ENCODE data around the gene DLGAP4.
A peak's percentile ranks its signal among the peaks of the same experiment; 100 is the strongest.

The DLGAP4 gene

DNA sequence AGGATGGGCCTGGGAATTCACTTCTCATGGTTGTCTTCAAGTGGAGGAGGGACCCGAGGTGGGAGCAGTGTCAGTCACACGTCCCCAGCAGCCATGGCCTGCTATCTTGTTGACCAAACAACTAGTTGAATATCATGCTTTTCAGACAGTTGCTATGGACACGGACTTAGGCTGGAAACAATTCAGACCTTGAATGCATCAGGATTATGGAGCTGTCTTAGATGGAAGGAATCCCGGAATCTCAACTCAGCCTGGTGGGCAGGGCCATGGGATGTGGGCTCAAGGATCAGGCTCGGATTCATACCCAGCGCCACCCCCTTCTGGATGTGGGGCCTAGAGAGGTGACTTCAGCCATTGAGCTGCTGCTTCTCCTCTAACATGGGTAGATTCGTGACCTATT lies 112.6 kb downstream of the DLGAP4 start:
- no peak for DNase-seq

DNA sequence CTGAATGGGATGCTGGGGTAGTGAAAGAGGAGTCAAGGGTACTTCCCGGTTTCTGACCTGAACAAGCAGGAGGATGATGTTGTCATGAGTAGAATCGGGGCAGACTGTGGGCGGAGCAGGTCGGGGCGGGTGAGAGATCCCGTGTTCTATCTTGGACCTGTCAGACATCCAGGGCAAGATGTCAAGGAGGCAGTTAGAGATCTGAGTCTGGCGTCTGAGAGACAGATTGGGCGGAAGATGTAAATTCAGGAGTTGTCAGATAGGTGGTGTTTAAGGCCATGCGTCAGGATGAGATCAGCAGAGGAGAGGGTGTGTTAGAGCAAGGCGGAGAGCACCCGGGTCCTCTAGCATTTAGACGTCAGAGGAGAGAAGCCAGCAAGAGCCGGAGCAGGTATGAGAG lies 115.5 kb downstream of the DLGAP4 start:
- no peak for DNase-seq

DNA sequence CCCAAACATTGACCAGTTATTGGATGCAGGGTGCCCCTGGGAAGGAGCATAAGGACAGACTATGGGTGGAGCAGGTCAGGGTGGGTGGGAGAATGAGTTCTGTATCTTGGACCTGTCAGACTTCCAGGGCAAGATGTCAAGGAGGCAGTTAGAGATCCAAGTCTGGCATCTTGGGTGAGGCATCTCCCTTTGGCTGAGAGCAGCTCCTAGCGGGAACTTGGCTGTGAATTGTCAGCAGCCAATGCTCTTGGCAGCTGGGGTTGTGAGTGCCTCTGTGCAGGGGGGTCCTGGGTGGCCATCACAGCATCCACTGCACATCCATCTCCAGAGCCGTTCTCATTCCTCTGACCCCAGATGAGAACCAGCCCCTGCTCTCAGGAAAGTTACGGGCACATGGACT lies 118.2 kb downstream of the DLGAP4 start:
- no peak for DNase-seq

DNA sequence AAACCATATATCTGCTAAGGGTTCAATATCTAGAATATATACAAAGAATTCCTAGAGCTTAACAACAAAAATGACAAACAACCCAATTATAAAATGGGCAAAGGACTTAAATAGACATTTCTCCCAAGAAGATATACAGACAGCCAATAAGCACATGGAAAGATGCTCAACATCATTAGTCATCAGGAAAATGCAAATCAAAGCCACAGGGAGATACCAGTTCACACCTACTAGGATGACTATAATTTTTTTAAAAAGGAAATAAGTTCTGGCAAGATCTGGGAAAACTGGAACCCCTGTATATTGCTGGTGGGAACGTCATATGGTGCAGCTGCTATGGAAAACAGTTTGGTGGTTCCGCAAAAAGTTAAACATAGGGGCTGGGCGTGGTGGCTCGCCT lies 119.0 kb downstream of the DLGAP4 start:
- DNase-seq = no peak

DNA sequence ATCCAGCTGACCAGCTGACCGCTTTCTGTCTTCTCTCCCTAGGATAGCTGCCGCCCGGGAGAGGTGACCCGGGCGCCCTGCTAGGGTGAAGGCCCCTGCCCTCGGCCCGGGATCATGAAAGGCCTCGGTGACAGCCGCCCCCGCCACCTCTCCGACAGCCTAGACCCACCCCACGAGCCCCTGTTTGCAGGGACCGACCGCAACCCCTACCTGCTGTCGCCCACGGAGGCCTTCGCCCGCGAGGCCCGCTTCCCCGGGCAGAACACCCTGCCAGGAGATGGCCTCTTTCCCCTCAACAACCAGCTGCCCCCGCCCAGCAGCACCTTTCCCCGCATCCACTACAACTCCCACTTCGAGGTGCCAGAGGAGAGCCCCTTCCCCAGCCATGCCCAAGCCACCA lies 125.5 kb downstream of the DLGAP4 start:
- DNase-seq = no peak

DNA sequence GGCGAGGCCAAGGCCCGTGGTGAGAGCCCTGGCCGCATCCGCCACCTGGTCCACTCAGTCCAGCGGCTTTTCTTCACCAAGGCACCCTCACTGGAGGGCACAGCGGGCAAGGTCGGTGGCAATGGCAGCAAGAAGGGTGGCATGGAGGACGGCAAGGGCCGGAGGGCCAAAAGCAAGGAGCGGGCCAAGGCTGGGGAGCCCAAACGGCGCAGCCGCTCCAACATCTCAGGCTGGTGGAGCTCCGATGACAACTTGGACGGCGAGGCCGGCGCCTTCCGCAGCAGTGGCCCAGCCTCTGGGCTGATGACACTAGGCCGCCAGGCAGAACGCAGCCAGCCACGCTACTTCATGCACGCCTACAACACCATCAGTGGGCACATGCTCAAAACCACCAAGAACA lies 126.0 kb downstream of the DLGAP4 start:
- no peak for DNase-seq

DNA sequence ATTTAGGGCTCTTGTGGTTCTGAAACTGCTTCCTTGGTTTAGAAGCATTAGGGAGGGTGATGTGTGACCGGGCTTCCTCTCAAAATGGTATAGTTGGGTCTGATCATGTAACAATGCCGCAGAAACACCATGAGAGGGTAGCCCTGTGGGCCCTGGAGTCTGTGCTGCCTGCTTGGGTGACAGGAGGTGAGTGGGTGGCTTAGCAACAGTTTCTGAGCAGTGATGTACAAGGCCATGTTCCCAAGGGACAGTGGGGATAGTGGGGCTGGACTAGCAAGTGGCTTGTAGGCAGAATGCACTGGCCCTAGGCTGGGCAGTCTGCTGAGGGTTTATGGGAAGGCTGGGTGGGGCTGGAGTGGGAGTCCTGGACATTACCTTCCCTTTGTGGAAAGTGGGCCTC lies 128.2 kb downstream of the DLGAP4 start:
- no peak for DNase-seq

DNA sequence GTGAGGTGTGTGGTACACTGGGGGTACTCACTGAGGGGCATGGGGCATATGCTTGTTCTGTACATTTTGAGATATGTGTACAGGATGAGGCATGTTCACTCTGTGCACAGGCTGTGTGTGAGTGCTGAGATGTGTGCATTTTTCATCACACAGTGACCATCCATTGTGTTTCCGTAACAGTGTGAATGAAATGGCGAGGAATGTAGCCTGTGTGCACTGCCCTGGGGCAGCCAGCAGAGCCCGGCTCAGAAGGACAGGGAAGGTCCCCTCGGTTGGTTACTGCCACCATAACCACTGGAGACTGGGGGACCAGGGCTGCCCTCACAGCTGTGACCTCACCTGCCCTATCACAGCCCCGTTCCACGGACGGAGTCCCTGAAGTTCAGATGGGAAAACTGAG lies 129.0 kb downstream of the DLGAP4 start:
- no peak for DNase-seq

DNA sequence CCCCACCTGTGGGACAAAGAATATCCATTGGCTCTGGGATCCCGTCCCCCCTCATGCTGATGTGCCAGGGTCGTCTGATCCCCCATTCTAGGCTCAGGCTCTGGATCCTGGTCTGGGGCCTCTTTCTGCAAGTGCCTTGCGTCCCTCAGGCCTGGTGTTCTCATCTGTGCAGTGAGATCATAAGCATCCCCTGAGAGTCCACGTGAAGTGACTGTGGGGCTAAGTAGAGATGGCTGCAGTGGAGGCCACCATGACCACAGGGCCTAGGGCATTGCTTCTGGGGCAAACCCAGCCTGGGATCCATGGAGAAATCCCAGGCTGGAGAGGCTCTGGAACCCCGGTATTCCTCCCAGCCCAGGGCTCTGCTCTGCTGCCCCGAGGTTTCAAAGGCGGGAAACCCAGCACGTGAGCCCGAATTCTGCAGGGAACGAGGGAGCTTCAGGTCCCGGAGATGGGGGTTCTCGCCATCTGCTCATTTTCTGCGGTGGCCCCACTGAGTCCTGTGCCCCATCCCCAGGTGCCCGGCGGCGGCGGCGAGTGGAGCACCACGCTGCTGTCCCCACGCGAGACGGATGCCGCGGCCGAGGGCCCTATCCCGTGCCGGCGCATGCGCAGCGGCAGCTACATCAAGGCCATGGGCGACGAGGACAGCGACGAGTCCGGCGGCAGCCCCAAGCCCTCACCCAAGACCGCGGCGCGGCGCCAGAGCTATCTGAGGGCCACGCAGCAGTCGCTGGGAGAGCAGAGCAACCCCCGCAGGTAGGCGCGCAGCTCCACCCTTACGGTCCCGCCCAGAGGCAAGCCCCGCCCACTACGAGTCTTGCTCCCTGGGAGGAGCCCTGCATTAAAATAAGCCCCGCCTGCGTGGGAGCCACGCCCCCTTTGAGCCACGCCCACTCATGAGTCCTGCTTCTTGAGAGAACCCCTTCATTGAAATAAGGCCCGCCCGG lies 129.7 kb downstream of the DLGAP4 start:
- peak in 1 of 2 experiments; percentile 40 for DNase-seq

DNA sequence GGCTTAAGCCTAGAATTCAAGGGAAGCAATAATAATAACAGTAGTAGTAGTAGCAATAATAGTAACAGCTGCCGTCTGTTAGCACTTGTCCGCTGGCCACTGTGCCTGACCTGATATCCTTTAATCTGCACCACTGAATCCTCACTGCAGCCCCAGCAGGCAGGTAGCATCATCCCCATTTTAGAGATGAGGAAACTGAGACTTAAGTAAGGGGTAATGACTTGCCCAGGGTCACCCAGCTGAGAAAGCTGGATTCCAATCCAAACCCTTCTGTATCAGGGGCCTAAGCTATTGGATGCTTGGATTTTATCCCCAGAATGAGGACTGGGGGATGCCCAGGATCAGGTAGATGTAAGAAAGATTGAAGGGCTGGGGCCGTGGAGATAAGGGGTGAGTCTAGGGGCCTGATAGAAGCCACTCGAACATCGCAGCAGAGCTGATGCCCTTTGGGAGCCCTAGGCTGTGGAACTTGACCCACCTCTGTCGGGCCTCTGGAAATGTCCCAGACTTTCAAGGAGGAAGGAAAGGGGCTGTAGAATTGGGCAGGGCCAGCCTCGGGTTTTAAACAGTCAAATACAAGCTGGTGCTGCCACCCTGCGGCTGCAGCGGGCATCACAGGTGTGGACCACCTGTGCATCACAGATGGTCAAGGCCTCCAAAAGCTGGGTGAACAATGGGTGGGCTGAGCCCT lies 133.0 kb downstream of the DLGAP4 start:
- DNase-seq = peak; percentile 47 to 83

DNA sequence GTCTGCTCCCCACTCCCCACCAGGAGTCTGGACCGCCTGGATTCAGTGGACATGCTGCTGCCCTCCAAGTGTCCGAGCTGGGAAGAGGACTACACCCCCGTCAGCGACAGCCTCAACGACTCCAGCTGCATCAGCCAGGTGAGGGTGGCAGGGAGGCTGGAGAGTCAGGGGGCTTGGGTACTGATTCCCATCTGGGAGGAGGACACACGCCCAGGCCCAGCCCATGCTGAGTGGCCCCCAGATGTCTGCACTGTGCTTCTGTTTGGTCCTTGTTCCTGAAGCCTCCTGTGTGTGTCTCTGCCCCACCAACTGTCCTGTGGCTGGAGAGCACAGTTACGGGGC lies 133.6 kb downstream of the DLGAP4 start:
- DNase-seq = no peak

DNA sequence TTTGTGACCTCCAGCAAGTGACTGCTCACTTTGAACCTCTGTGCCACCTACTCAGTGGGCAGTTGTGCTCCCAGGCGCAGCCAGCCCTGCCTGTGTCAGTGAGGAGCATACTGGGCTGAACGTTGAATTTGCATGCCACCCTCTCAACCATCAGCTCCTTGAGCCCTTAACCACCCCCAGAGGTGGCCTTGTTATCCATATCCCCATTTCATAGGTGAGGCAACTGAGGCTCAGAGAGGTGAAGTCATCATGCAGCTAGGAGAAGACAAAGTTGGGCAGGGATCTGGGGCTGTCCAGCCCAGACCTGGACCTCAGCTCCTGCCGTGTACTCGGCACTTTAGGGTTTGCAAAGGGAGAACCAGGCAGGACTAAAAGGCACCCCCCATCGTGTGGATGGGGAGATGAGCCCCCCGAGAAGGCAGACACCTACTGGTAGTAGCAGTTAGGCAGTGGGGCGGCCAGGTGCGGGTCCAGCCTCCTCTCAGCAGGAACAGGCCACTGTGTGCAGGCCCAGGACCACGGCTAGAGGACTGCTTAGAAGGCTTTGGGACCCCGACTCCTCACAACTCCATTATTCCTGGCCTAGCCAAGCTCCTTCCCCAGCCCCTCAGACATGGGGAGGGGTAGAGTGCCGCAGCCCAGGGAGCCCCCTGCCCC lies 134.4 kb downstream of the DLGAP4 start:
- no peak for DNase-seq

DNA sequence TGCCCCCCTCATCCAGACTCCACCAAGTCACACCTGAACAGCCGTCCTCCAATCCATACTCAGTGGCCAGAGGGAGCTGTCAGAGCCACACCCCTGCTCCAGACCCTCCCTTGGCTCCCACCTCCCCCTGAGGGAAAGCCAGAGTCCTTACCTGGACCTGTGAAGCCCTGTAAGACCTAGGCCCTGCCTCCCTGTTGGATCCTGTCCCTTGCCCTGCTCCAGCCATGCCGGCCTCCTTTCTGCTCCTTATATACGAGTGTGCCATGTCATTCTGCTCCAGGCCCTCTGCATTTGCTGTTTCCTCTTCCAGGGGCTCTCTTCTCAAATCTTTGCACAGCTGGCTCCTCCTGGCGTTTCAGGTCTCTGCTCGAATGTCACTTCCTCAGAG lies 134.9 kb downstream of the DLGAP4 start:
- DNase-seq = peak in 1 of 2 experiments; percentile 38

DNA sequence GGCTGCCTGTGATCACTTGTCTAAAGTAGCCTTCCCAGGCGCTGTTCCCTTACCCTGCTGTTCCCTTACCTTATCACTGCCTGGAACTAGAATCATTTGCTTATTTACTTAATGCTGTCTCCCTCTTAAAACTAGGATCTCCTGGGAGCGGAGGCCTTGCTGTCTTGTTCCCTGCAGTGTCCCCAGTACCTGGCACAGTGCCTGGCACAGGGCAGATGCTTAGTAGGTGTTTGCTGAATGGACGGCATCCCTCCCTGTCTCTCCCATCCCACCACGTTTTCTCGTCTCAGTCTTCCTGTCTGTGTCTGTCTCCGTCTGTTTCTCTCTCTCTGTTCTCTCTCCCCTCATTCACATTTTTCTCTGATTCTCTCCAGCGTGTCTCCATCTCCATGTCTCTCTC lies 135.3 kb downstream of the DLGAP4 start:
- DNase-seq = no peak

DNA sequence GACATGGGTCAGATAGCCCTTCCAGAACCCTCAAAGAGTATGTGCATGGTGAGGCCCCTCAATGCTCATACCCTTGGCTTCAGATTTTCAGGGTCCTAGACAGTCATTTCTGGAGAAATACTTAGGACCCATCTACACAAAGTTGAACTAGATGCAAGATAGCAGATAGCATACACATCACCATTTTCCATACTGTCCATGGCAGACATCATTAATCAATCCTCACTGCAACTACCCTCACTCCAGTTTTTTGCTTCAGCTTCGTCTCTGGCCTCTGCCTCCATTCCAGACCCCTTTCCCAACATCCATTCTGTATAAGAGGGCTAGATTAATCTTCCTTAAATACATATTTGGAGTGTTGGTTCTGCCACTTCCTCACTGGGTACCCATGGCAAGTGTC lies 139.7 kb downstream of the DLGAP4 start:
- no peak for DNase-seq

DNA sequence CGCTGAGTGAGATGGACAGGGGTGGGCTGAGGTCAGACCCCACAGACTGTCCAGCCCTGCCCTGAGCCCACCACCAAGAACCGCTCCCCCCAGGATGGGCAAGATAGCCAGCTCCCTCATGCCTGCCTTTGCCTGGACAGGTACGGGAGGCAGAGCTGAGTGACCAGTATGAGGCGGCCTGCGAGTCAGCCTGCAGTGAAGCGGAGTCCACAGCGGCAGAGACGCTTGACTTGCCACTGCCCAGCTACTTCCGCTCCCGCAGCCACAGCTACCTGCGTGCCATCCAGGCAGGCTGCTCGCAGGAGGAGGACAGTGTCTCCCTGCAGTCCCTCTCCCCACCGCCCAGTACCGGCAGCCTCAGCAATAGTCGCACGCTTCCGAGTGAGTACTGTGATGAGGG lies 140.4 kb downstream of the DLGAP4 start:
- no peak for DNase-seq

DNA sequence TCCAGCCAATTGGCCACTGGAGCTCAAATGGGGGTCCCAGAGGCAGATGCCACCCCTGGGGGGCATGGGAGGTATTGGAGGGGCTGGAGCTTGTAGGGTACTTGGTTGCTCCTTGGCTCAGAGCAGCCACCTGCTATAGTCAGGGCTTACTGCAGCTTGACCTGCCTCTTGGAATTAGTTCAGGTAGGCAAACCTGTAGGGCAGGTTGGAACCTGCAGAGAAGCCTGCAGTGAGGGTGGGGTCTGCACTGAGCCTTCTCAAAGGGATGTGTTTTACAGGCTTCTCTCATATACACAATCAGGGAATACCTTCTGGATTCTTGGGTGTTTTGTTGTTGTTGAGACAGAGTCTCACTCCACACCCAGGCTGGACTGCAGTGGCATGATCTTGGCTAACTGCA lies 141.0 kb downstream of the DLGAP4 start:
- no peak for DNase-seq

DNA sequence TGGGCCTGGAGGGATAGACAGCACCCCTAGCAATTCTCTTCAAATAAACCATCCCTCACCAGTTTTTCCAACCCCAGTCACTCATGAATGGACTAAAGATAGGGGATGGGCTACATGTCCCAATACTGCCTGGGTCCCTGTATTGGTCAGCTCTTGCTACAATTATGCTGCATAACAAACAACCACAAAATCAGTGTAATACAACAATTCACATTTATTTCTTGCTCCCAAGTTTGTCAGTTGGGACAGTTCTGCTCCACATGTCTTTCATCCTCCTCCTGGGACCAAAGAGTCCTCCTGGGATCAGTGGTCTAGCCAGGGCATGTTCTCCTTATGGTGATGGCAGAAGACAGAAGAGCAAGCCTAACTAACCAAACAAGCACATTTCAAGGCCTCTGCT lies 143.5 kb downstream of the DLGAP4 start:
- DNase-seq = no peak

DNA sequence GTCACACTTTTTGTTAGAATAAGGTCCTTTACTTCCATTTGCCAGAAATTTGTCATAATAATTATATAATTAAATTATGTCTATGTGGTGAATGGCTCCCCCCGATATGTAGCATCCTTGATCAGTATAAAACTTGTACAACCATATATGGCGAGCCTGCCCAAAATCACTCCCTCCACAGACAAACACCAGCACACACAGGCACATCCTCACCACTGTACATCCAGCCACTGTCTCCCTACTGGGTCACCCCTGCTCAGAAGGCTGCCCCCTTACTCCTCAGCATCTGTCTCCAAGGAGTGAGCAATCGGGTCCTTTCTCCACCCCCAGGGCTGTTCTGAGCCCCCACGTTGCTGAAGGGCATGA lies 148.2 kb downstream of the DLGAP4 start:
- peak in 1 of 2 experiments; percentile 72 for DNase-seq

DNA sequence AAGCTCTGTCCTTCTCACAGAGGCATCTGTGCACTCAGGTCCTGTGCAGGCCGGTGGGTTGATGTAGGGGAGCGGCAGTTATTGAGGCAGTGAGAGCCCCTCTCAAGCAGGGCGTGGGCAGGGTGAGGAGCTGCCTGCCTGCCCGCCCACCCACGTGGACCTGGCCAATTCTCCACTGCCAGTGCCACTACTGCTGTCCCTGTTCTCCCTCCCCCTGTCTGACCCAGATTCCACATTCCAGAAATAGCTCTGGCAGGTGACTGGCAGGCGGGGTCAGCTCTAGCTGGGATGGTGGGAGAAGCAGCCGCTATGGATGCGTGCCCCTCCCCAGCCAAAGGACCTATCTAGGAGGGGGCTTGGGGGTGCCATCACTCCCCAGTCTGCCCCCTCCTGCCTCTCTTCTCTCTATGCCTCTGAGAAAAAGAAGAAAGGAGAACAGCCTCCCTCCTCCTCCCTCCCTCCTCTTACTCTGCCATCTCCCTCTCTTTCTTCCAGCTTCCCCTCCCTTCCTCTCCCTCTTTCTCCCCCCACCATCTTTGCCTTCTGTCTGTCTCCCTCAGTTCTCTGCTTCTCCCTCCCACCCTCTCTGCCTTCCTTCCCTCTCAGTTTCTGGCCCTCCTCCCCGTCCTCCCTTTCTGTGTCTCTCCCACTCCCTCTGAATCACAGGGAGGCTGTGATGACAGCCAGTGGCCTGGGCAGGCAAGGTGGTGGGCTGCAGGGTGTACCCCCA lies 148.7 kb downstream of the DLGAP4 start:
- DNase-seq = peak in 1 of 2 experiments; percentile 39

DNA sequence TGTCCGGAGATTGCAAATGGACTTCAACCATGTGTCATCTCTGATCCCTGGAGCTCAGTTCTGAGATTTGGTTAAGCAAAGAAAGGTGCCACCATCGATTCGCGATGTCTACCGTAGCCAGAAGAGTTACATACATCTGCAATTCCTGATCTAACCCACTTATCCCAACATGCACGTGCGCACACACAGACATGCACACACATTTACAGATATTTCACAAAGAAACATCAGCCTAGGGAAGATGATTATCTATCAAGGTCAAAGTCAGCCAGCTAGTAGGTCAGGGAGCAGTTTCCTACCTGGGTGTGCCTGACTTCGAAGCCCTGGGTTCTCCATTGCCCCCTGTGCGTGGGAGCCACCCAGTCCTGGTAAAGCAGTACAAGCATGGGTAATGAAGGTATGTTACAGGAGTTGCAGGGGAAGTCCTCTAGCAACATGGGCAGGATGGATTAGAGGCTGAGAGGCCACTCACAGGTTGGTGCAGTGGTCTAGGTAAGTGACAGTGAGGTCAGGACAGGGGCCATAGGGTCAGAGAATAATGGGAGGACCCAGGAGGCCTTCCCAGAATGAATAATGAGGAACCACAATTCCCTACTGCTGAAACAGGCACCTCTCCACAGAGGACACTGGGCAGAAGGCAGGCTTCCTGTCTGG lies 150.0 kb downstream of the DLGAP4 start:
- no peak for DNase-seq

All from NCI-H524 (cell line).